SK-N-SH (cell line): ENCODE results near the gene CDK5.

Experiments used
- FOXM1 ChIP-seq: IDR thresholded peaks from 2 replicates; pipeline ENCODE4 v1.4.0; 2012; ENCODE audit warnings: low read depth, mild to moderate bottlenecking
- POLR2AphosphoS5 ChIP-seq: IDR thresholded peaks from 2 replicates; pipeline ENCODE4 v1.6.1; 2012; ENCODE audit warnings: low read depth, low read length
- RCOR1 ChIP-seq: fragments of 150-350 bp; IDR thresholded peaks from 2 replicates; pipeline ENCODE4 v1.6.1; 2017; ENCODE audit warnings: antibody characterized with exemption, low read length
- REST ChIP-seq: IDR thresholded peaks from 2 replicates; pipeline ENCODE4 v1.6.1; 2012; ENCODE audit warnings: mild to moderate bottlenecking, low read depth, low read length, moderate library complexity
- SIN3A ChIP-seq: IDR thresholded peaks from 2 replicates; pipeline ENCODE4 v1.6.1; 2012; ENCODE audit warnings: low read depth, mild to moderate bottlenecking, low read length, moderate library complexity, borderline replicate concordance
- TF ChIP-seq, protein P1 (sequence below): fragments of 200-600 bp; sonication (generic); IDR thresholded peaks from 2 replicates; pipeline ENCODE4 v1.6.1; 2017; ENCODE audit warnings: antibody characterized with exemption, mild to moderate bottlenecking, moderate library complexity
- TF ChIP-seq, protein P2 (sequence below): IDR thresholded peaks from 2 replicates; pipeline ENCODE4 v1.4.0; 2012; ENCODE audit warnings: low read depth
- TF ChIP-seq, protein P3 (sequence below): IDR thresholded peaks from 2 replicates; pipeline ENCODE4 v1.4.0; 2012; ENCODE audit warnings: low read depth, borderline replicate concordance

- TF ChIP-seq REST: no peak
- TF ChIP-seq, protein P1, sequence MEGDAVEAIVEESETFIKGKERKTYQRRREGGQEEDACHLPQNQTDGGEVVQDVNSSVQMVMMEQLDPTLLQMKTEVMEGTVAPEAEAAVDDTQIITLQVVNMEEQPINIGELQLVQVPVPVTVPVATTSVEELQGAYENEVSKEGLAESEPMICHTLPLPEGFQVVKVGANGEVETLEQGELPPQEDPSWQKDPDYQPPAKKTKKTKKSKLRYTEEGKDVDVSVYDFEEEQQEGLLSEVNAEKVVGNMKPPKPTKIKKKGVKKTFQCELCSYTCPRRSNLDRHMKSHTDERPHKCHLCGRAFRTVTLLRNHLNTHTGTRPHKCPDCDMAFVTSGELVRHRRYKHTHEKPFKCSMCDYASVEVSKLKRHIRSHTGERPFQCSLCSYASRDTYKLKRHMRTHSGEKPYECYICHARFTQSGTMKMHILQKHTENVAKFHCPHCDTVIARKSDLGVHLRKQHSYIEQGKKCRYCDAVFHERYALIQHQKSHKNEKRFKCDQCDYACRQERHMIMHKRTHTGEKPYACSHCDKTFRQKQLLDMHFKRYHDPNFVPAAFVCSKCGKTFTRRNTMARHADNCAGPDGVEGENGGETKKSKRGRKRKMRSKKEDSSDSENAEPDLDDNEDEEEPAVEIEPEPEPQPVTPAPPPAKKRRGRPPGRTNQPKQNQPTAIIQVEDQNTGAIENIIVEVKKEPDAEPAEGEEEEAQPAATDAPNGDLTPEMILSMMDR: no peak
- TF ChIP-seq FOXM1: no peak
- no peak for TF ChIP-seq RCOR1
- TF ChIP-seq, protein P2, sequence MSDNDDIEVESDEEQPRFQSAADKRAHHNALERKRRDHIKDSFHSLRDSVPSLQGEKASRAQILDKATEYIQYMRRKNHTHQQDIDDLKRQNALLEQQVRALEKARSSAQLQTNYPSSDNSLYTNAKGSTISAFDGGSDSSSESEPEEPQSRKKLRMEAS: no peak
- TF ChIP-seq POLR2AphosphoS5: no peak
- TF ChIP-seq, protein P3, sequence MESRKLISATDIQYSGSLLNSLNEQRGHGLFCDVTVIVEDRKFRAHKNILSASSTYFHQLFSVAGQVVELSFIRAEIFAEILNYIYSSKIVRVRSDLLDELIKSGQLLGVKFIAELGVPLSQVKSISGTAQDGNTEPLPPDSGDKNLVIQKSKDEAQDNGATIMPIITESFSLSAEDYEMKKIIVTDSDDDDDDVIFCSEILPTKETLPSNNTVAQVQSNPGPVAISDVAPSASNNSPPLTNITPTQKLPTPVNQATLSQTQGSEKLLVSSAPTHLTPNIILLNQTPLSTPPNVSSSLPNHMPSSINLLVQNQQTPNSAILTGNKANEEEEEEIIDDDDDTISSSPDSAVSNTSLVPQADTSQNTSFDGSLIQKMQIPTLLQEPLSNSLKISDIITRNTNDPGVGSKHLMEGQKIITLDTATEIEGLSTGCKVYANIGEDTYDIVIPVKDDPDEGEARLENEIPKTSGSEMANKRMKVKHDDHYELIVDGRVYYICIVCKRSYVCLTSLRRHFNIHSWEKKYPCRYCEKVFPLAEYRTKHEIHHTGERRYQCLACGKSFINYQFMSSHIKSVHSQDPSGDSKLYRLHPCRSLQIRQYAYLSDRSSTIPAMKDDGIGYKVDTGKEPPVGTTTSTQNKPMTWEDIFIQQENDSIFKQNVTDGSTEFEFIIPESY: no peak
- no peak for TF ChIP-seq SIN3A
Observed at GRCh38 chr7:151075662-151075971, 17.9 kb upstream of the CDK5 start.
